ENCODE results near the gene CCDC182. TPM values are rescaled to one million over a fixed set of nuclear protein-coding genes. Genes with fewer than 3 reads are reported as not detected.

CCDC182 gene
- total RNA-seq, 1 donor, result not detected

DNA sequence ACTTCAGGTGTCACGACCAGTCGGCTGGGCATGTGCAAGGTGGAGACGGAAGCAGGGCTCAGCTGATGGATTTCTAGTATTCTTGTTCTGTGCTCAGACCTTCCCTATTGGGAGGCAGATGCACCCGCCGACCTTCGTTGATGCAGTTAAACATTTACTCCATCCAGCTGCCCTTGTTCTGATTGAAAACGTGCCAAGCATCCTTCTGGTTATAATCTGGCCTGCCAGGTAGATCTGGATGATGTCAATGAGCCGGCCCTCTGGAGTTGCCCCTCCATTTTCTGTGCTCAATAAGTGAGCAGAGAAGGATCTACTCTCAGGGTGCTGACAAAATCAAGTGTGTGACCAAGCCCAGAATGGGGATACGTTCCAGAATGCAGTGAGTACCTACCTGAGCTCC is 38.3 kb downstream of the CCDC182 start:
- DNase-seq (ENCODE audit: low read depth), result no peak
- no peak for TF ChIP-seq CTCF (IDR thresholded peaks at IDR 0.05; ENCODE audit: insufficient read depth, low read length)
- H3K4me3 ChIP-seq (ENCODE audit: low read depth, low read length), result no peak overlapping the region

- no peak overlapping the region for H3K4me3 ChIP-seq (ENCODE audit: low read depth, low read length)
These were observed 39.0 kb downstream of the CCDC182 start for GRCh38 chr17:57705921-57706695.

DNA sequence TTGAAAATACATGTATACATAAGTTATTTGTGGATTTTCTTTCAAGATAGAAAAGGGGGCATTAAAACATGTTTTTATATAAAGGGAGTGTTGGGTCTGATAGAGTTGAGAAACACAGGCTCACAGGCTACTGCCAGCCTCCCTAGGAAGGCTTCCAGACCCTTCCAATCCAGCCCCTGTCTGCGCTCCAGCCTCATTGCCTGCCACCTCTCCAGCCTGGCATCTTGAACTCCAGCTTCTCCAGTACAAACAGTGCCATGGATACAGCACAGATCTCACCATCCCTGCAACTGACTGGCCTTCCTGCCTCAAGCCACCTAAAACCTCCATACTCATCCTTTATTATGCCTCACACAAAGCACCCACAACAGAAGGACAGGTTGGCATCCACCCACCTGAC is 40.7 kb downstream of the CCDC182 start:
- H3K4me3 ChIP-seq (ENCODE audit: low read depth, low read length), result no peak overlapping the region
- no peak for DNase-seq (ENCODE audit: low read depth)
- no peak for TF ChIP-seq CTCF (IDR thresholded peaks at IDR 0.05; ENCODE audit: insufficient read depth, low read length)

More at GRCh38 chr17:57705921-57706695, 39.0 kb downstream of the CCDC182 start:
- no peak for TF ChIP-seq CTCF (IDR thresholded peaks at IDR 0.05; ENCODE audit: insufficient read depth, low read length)
- DNase-seq (ENCODE audit: low read depth), result no peak

DNA sequence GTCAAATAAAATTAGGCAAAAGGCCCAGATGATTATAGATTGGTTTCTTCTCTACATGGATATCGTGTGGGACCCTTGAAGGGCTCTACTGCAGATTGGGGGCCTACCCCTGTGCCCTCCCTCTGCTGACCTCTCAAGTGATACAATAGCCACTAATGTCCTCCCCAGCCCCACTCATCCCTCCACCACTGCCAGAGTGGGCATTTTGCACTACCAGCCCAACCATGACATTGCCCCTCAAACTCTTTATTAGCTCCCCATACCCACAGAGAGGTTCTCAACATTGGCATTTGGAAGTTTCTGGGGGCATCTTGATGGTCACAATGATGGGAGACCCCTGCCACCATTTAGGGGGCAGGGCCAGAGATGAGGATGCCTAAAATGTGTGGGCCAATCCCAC is 41.8 kb downstream of the CCDC182 start:
- DNase-seq (ENCODE audit: low read depth), result no peak
- H3K4me3 ChIP-seq (ENCODE audit: low read depth, low read length), result no peak overlapping the region
- TF ChIP-seq CTCF (IDR thresholded peaks at IDR 0.05; ENCODE audit: insufficient read depth, low read length), result no peak

- no peak for DNase-seq (ENCODE audit: low read depth)
- TF ChIP-seq CTCF (IDR thresholded peaks at IDR 0.05; ENCODE audit: insufficient read depth, low read length), result no peak
- no peak overlapping the region for H3K4me3 ChIP-seq (ENCODE audit: low read depth, low read length)
These were observed 44.0 kb downstream of the CCDC182 start for GRCh38 chr17:57701124-57701523.

DNA sequence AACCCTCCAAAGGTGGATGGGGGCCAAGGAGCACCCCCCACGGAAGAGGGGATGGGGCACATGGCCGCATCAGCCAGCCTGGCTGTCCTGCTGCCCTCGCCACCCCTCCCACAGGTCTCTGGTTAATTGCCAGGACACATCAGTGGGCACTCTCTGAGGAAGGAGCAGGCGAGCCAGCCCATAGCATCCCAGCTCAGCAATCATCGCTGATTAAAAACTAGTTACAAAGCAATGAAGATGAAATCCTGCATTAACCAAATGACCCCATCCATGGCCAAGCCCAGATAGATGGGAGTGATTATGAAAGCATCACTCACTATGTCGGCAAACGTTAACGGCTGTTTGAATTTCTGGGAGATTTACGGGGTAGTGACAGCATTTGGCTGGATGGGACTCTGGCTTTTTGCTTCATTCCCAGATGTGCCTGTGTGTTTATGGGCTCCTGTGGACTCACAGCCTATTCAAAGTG is 45.3 kb downstream of the CCDC182 start:
- H3K4me3 ChIP-seq (ENCODE audit: low read depth, low read length), result no peak overlapping the region
- no peak for TF ChIP-seq CTCF (IDR thresholded peaks at IDR 0.05; ENCODE audit: insufficient read depth, low read length)
- DNase-seq (ENCODE audit: low read depth), result no peak
